Islet precursor cell (in vitro differentiated cells): ENCODE results near the gene EZH1.
A peak's percentile ranks its signal among the peaks of the same experiment; 100 is the strongest.
"Not testable (repeated sequence)": the region's sequence is repeated elsewhere in the genome, so short reads cannot be mapped to it uniquely, and the experiment has no call there.

Experiments
- DNase-seq: peaks from one replicate; pipeline ENCODE4 v3.0.0-alpha.2; 2018

The EZH1 gene

GRCh38 chr17:42769964-42770363 is 25.1 kb upstream of the EZH1 start:
- not testable (repeated sequence) for DNase-seq

GRCh38 chr17:42768006-42768405 is 23.2 kb upstream of the EZH1 start:
- not testable (repeated sequence) for DNase-seq

- no peak for DNase-seq
Measured at GRCh38 chr17:42767512-42767911, 22.7 kb upstream of the EZH1 start.

- DNase-seq: no peak
Measured at GRCh38 chr17:42766124-42766523, 21.3 kb upstream of the EZH1 start.

GRCh38 chr17:42761638-42762037 is 16.8 kb upstream of the EZH1 start:
- DNase-seq: no peak

GRCh38 chr17:42760652-42761581 is 16.1 kb upstream of the EZH1 start, which contains the start of gene RAMP2:
RAMP2 (plus strand) TSS chr17:42761227; CDS start chr17:42761262, 35 bp downstream.
- peak; percentile 70 for DNase-seq

- DNase-seq: no peak
Measured at GRCh38 chr17:42759982-42760651, 15.3 kb upstream of the EZH1 start.

GRCh38 chr17:42754782-42755181 is 9.9 kb upstream of the EZH1 start:
- no peak for DNase-seq

- DNase-seq: no peak
Measured at GRCh38 chr17:42751628-42752027, 6.8 kb upstream of the EZH1 start.

GRCh38 chr17:42750739-42751344 is 6.0 kb upstream of the EZH1 start:
- no peak for DNase-seq

GRCh38 chr17:42748908-42749798 is 4.3 kb upstream of the EZH1 start:
- DNase-seq: no peak

GRCh38 chr17:42748202-42748907 is 3.5 kb upstream of the EZH1 start:
- no peak for DNase-seq

GRCh38 chr17:42744283-42744805 is 496 bp downstream of the EZH1 start:
- DNase-seq: peak; percentile 94

- DNase-seq: no peak
Measured at GRCh38 chr17:42743595-42744282, 1.1 kb downstream of the EZH1 start.

GRCh38 chr17:42742916-42743315 is 1.9 kb downstream of the EZH1 start:
- DNase-seq: not testable (repeated sequence)

- no peak for DNase-seq
Measured at GRCh38 chr17:42740699-42741098, 4.1 kb downstream of the EZH1 start.

- DNase-seq: no peak
Measured at GRCh38 chr17:42725143-42725542, 19.7 kb downstream of the EZH1 start.

- DNase-seq: no peak
Measured at GRCh38 chr17:42723636-42724035, 21.2 kb downstream of the EZH1 start.

- DNase-seq: no peak
Measured at GRCh38 chr17:42720996-42721583, 23.8 kb downstream of the EZH1 start.

- no peak for DNase-seq
Measured at GRCh38 chr17:42709561-42709960, 35.3 kb downstream of the EZH1 start.

GRCh38 chr17:42708588-42708987 is 36.3 kb downstream of the EZH1 start:
- no peak for DNase-seq
